Gastrocnemius medialis (tissue), 4 donors: ENCODE results near the gene DOC2B.
"Not testable (repeated sequence)": the region's sequence is repeated elsewhere in the genome, so short reads cannot be mapped to it uniquely, and the experiment has no call there.

Experiments
- POLR2A ChIP-seq, 2 donors: fragments of 450-650 bp; IDR thresholded peaks; one replicate each; pipeline ENCODE4 v1.6.1; 2017; ENCODE audit warnings: antibody characterized with exemption in 2 of 2, mild to moderate bottlenecking in 2 of 2, moderate library complexity in 2 of 2
- TF ChIP-seq, protein P1 (sequence below), 5 experiments: fragments of 450-650 bp in 3 of 5; fragments of 200-600 bp in 2 of 5; sonication (generic) in 2 of 5; IDR thresholded peaks in 4 of 5; conservative IDR thresholded peaks in 1 of 5; 1 replicate in 4 of 5; 2 replicates in 1 of 5; pipeline ENCODE4 v1.5.1; 2016 to 2019; ENCODE audit warnings: antibody characterized with exemption in 5 of 5, mild to moderate bottlenecking in 3 of 5, moderate library complexity in 3 of 5

DNA sequence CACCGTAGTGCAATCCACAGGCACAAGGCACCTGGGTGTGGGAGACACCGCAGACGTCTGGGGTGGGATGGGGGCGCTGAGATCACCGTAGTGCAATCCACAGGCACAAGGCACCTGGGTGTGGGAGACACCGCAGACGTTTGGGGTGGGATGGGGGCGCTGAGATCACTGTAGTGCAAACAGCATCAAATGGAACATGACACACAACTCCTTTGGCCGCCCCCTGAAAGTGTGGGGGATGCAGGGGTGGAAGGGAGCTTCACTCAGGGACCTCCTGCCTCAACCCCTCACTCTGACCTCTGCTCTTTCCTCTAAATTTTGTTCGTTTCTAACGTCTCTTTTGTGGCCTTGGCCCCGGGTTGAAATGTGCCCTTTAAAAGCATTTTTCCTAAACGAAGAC, 20.3 kb upstream of the DOC2B start:
- not testable (repeated sequence) for TF ChIP-seq POLR2A (IDR thresholded peaks at IDR 0.05)
- TF ChIP-seq, protein P1, sequence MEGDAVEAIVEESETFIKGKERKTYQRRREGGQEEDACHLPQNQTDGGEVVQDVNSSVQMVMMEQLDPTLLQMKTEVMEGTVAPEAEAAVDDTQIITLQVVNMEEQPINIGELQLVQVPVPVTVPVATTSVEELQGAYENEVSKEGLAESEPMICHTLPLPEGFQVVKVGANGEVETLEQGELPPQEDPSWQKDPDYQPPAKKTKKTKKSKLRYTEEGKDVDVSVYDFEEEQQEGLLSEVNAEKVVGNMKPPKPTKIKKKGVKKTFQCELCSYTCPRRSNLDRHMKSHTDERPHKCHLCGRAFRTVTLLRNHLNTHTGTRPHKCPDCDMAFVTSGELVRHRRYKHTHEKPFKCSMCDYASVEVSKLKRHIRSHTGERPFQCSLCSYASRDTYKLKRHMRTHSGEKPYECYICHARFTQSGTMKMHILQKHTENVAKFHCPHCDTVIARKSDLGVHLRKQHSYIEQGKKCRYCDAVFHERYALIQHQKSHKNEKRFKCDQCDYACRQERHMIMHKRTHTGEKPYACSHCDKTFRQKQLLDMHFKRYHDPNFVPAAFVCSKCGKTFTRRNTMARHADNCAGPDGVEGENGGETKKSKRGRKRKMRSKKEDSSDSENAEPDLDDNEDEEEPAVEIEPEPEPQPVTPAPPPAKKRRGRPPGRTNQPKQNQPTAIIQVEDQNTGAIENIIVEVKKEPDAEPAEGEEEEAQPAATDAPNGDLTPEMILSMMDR (IDR thresholded peaks at IDR 0.05 in 4 of 5, conservative IDR thresholded peaks at IDR 0.05 in 1 of 5), result not testable (repeated sequence)
